K562 (cell line): ENCODE measurements around the gene TCF4.

ENCODE experiments used
- ARID2 ChIP-seq: fragments of 450-650 bp; IDR thresholded peaks from 2 replicates; pipeline ENCODE4 v1.6.1; 2017; ENCODE audit warnings: antibody characterized with exemption, mild to moderate bottlenecking
- CBX5 ChIP-seq: IDR thresholded peaks from 2 replicates; pipeline ENCODE4 v1.6.1; 2014; ENCODE audit warnings: low read depth, borderline replicate concordance
- HNRNPL ChIP-seq: fragments of 200-400 bp; formaldehyde crosslinking; IDR thresholded peaks from 2 replicates; pipeline ENCODE4 v1.6.1; 2017; ENCODE audit warnings: low read depth, mild to moderate bottlenecking, low read length
- HSF4 ChIP-seq: fragments of 250-450 bp; sonication (Bioruptor Pico); IDR thresholded peaks from 2 replicates; pipeline ENCODE4 v2.1.2; 2022; ENCODE audit warnings: mild to moderate bottlenecking, moderate library complexity, borderline replicate concordance
- KAT7 ChIP-seq: sonication (generic); formaldehyde crosslinking; IDR thresholded peaks from 2 replicates; pipeline ENCODE4 v1.8.0; 2022; ENCODE audit warnings: missing genetic modification reagents, mild to moderate bottlenecking, borderline replicate concordance
- KLF13 ChIP-seq: fragments of 450-650 bp; IDR thresholded peaks from 2 replicates; pipeline ENCODE4 v1.6.1; 2016; ENCODE audit warnings: missing genetic modification characterization, low read depth, mild to moderate bottlenecking, missing compliant biosample characterization, moderate library complexity, borderline replicate concordance
- NFE2L1 ChIP-seq: fragments of 450-650 bp; IDR thresholded peaks from 2 replicates; pipeline ENCODE4 v1.6.1; 2016; ENCODE audit warnings: missing genetic modification characterization, low read depth, mild to moderate bottlenecking, missing compliant biosample characterization, moderate library complexity, borderline replicate concordance
- PHB ChIP-seq: fragments of 250-450 bp; sonication (Bioruptor Pico); IDR thresholded peaks from 2 replicates; pipeline ENCODE4 v1.5.0; 2021
- POLR2A ChIP-seq: fragments of 450-650 bp; conservative IDR thresholded peaks from 2 replicates; pipeline ENCODE4 v1.6.1; 2016
- TOE1 ChIP-seq, 2 experiments: fragments of 450-650 bp in 1 of 2; sonication (generic) in 1 of 2; formaldehyde crosslinking in 1 of 2; IDR thresholded peaks; 2 replicates each; pipeline versions ENCODE4 v1.7.1 to v1.8.0; 2016 to 2022; ENCODE audit warnings: borderline replicate concordance in 2 of 2, mild to moderate bottlenecking in 2 of 2, antibody characterized with exemption in 1 of 2, inconsistent platforms in 1 of 2, low read depth in 1 of 2, missing genetic modification reagents in 1 of 2, moderate library complexity in 1 of 2
- YY1 ChIP-seq, 3 experiments: IDR thresholded peaks; 2 replicates each; pipeline ENCODE4 v1.6.1; 2011; ENCODE audit warnings: low read length in 2 of 3, mild to moderate bottlenecking in 2 of 3, moderate library complexity in 2 of 3, borderline replicate concordance in 1 of 3, control low read depth in 1 of 3, low read depth in 1 of 3; ENCODE audit not compliant: insufficient read depth in 3 of 3, insufficient replicate concordance in 2 of 3, control insufficient read depth in 1 of 3, insufficient read length in 1 of 3; ENCODE audit errors: extremely low read depth in 1 of 3
- ZNF444 ChIP-seq: fragments of 250-450 bp; sonication (Bioruptor Pico); IDR thresholded peaks from 2 replicates; pipeline ENCODE4 v1.4.0; 2020; ENCODE audit warnings: mild to moderate bottlenecking, moderate library complexity
- ZNF785 ChIP-seq: fragments of 250-450 bp; sonication (Bioruptor Pico); IDR thresholded peaks from 2 replicates; pipeline ENCODE4 v1.4.0; 2020; ENCODE audit warnings: mild to moderate bottlenecking
- TF ChIP-seq, protein P1 (sequence below), 3 experiments: IDR thresholded peaks in 2 of 3; conservative IDR thresholded peaks in 1 of 3; 2 replicates each; pipeline ENCODE4 v1.5.1; 2011 to 2012; ENCODE audit warnings: low read length in 3 of 3, mild to moderate bottlenecking in 3 of 3, control low read depth in 2 of 3, improper control_type of control experiment in 1 of 3, inconsistent platforms in 1 of 3, low read depth in 1 of 3, mixed read lengths in 1 of 3, moderate library complexity in 1 of 3; ENCODE audit not compliant: insufficient read depth in 2 of 3

DNA sequence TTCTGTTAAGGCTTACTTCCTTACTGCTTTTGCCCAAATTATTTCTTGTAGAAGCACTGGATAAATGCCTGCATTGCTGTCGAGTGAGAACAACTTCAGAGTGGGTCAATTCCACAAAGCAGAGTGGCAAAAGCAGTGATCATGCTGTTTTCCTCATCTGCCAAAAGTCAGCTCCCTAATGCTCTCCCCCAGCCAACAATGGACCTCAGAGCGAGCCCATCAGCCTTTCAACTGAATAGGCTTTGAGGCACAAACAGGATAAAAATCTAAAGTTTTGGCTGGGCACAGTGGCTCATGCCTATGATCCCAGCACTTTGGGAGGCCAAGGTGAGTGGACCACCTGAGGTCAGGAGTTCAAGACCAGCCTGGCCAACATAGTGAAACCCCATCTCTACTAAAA is 222.7 kb downstream of the TCF4 start:
- TF ChIP-seq, protein P1, sequence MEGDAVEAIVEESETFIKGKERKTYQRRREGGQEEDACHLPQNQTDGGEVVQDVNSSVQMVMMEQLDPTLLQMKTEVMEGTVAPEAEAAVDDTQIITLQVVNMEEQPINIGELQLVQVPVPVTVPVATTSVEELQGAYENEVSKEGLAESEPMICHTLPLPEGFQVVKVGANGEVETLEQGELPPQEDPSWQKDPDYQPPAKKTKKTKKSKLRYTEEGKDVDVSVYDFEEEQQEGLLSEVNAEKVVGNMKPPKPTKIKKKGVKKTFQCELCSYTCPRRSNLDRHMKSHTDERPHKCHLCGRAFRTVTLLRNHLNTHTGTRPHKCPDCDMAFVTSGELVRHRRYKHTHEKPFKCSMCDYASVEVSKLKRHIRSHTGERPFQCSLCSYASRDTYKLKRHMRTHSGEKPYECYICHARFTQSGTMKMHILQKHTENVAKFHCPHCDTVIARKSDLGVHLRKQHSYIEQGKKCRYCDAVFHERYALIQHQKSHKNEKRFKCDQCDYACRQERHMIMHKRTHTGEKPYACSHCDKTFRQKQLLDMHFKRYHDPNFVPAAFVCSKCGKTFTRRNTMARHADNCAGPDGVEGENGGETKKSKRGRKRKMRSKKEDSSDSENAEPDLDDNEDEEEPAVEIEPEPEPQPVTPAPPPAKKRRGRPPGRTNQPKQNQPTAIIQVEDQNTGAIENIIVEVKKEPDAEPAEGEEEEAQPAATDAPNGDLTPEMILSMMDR (IDR thresholded peaks at IDR 0.05 in 2 of 3, conservative IDR thresholded peaks at IDR 0.05 in 1 of 3; ENCODE audit: insufficient read depth in 2 of 3, low read depth in 1 of 3, low read length in 3 of 3) = no peak
- TF ChIP-seq HSF4 = no peak
- TF ChIP-seq TOE1 (IDR thresholded peaks at IDR 0.05; ENCODE audit: borderline replicate concordance) = no peak
- TF ChIP-seq TOE1 (CRISPR knock-in tag; IDR thresholded peaks at IDR 0.05; ENCODE audit: borderline replicate concordance, low read depth) = no peak
- TF ChIP-seq ZNF785 (CRISPR knock-in tag) = no peak
- no peak for TF ChIP-seq HNRNPL
- no peak for TF ChIP-seq YY1 (IDR thresholded peaks at IDR 0.05; ENCODE audit: borderline replicate concordance in 1 of 3, control insufficient read depth in 1 of 3, extremely low read depth in 1 of 3, insufficient read depth in 3 of 3, insufficient read length in 1 of 3, insufficient replicate concordance in 2 of 3, low read depth in 1 of 3, low read length in 2 of 3)
- no peak for TF ChIP-seq POLR2A
- no peak for TF ChIP-seq NFE2L1
- no peak for TF ChIP-seq KLF13 (tag)
- TF ChIP-seq ARID2 = no peak
- TF ChIP-seq KAT7 (CRISPR knock-in tag) = no peak
- no peak for TF ChIP-seq PHB (CRISPR knock-in tag)
- TF ChIP-seq CBX5 = no peak
- TF ChIP-seq ZNF444 (CRISPR knock-in tag) = no peak
